GM21723 (cell line): ENCODE data around the gene CLK4.
"Not testable (repeated sequence)": the region's sequence is repeated elsewhere in the genome, so short reads cannot be mapped to it uniquely, and the experiment has no call there.

Source experiments
- ATAC-seq: cut with Tn5 transposase; IDR thresholded peaks from one replicate; pipeline ENCODE4 v1.9.1; 2021; ENCODE audit warnings: mild to moderate bottlenecking, moderate library complexity; ENCODE audit not compliant: unreplicated experiment

The CLK4 gene

GRCh38 chr5:178589180-178590140 is 37.4 kb downstream of the CLK4 start:
- ATAC-seq = peak; percentile 20

- ATAC-seq = no peak
Measured at GRCh38 chr5:178588769-178589168, 38.1 kb downstream of the CLK4 start.

GRCh38 chr5:178587763-178588611 is 38.9 kb downstream of the CLK4 start:
- no peak for ATAC-seq

GRCh38 chr5:178586396-178586795 is 40.5 kb downstream of the CLK4 start:
- ATAC-seq = no peak

- not testable (repeated sequence) for ATAC-seq
Measured at GRCh38 chr5:178585421-178585820, 41.4 kb downstream of the CLK4 start.

GRCh38 chr5:178583279-178583678 is 43.6 kb downstream of the CLK4 start:
- no peak for ATAC-seq

- ATAC-seq = no peak
Measured at GRCh38 chr5:178582291-178582690, 44.6 kb downstream of the CLK4 start.

GRCh38 chr5:178581621-178582020 is 45.2 kb downstream of the CLK4 start:
- no peak for ATAC-seq

GRCh38 chr5:178580271-178580955 is 46.4 kb downstream of the CLK4 start:
- ATAC-seq = no peak

- ATAC-seq = no peak
Measured at GRCh38 chr5:178577944-178578343, 48.9 kb downstream of the CLK4 start.

GRCh38 chr5:178577376-178577839 is 49.4 kb downstream of the CLK4 start:
- ATAC-seq = no peak

GRCh38 chr5:178576591-178577351 is 50.1 kb downstream of the CLK4 start:
- no peak for ATAC-seq

- no peak for ATAC-seq
Measured at GRCh38 chr5:178573216-178573615, 53.6 kb downstream of the CLK4 start.

- no peak for ATAC-seq
Measured at GRCh38 chr5:178572617-178573016, 54.2 kb downstream of the CLK4 start.

GRCh38 chr5:178569485-178569884 is 57.4 kb downstream of the CLK4 start:
- ATAC-seq = no peak

- no peak for ATAC-seq
Measured at GRCh38 chr5:178564811-178565550, 61.9 kb downstream of the CLK4 start.

GRCh38 chr5:178564397-178564796 is 62.5 kb downstream of the CLK4 start:
- no peak for ATAC-seq

- ATAC-seq = no peak
Measured at GRCh38 chr5:178563621-178564020, 63.2 kb downstream of the CLK4 start.

GRCh38 chr5:178561746-178562264 is 65.0 kb downstream of the CLK4 start:
- ATAC-seq = no peak
